Endothelial cell of umbilical vein (primary cell): ENCODE results near the gene MIER2. TPM values are rescaled to one million over a fixed set of nuclear protein-coding genes. Genes with fewer than 3 reads are reported as not detected.
"Not testable (repeated sequence)": the region's sequence is repeated elsewhere in the genome, so short reads cannot be mapped to it uniquely, and the experiment has no call there.

Experiments used
- BruUV-seq: library from RNA; stranded (reverse); fragments of 400-500 nt; replicated peaks from 2 replicates; lab custom pipeline; 2021; lab: Mats Ljungman, UMichigan
- CTCF ChIA-PET: fragments of 300-600, 350-600 bp; sonication (Branson Sonifier 250); formaldehyde crosslinking; loops from one replicate; lab custom pipeline; 2021; ENCODE audit warnings: antibody characterized with exemption, inconsistent platforms; lab: Charles Lee
- POLR2A ChIA-PET: fragments of 300-600, 350-600 bp; sonication (Branson Sonifier 250); formaldehyde crosslinking; loops from one replicate; lab custom pipeline; 2021; ENCODE audit warnings: antibody characterized with exemption, inconsistent platforms; lab: Charles Lee
- DNase-seq: peaks from one replicate; pipeline ENCODE4 v3.0.0-alpha.2; 2011; ENCODE audit warnings: low read depth, low spot score
- FAIRE-seq: peaks from 2 replicates; lab custom pipeline; 2011; peaks lifted over from hg19 to GRCh38; lab: Jason Lieb, UNC
- H2AFZ ChIP-seq: 2 replicates; pipeline ENCODE4 v1.6.0; 2012; ENCODE audit warnings: low read depth, low read length, control low read depth, inconsistent platforms
- H3K27ac ChIP-seq: 2 replicates; pipeline ENCODE4 v1.5.1; 2011; ENCODE audit warnings: low read depth, mild to moderate bottlenecking, control low read depth, low read length, moderate library complexity; ENCODE audit not compliant: insufficient read depth
- H3K27me3 ChIP-seq, 2 experiments: 2 replicates each; pipeline versions ENCODE4 v1.6.0 to v1.6.1; 2011; ENCODE audit warnings: low read length in 2 of 2, mixed read lengths in 1 of 2; ENCODE audit not compliant: control insufficient read depth in 2 of 2, insufficient read depth in 2 of 2
- H3K36me3 ChIP-seq, 2 experiments: 2 replicates in 1 of 2; 3 replicates in 1 of 2; pipeline ENCODE4 v1.5.1; 2011; ENCODE audit warnings: low read length in 2 of 2, mild to moderate bottlenecking in 1 of 2, moderate library complexity in 1 of 2; ENCODE audit not compliant: control insufficient read depth in 2 of 2, insufficient read depth in 2 of 2; ENCODE audit errors: extremely low read depth in 1 of 2
- H3K4me1 ChIP-seq: 3 replicates; pipeline ENCODE4 v1.5.1; 2011; ENCODE audit warnings: mild to moderate bottlenecking, low read length; ENCODE audit not compliant: control insufficient read depth, insufficient read depth; ENCODE audit errors: extremely low read depth
- H3K4me2 ChIP-seq: 2 replicates; pipeline ENCODE4 v1.6.1; 2011; ENCODE audit warnings: low read length, control low read depth, mixed read lengths; ENCODE audit not compliant: insufficient read depth
- H3K4me3 ChIP-seq, 3 experiments: fragments of 200-600 bp in 1 of 3; sonication (generic), shearing (Covaris generic) in 1 of 3; replicated peaks in 1 of 3; 2 replicates each; pipeline ENCODE4 v1.5.1; 2011 to 2016; ENCODE audit warnings: control low read depth in 3 of 3, low read length in 3 of 3, mild to moderate bottlenecking in 2 of 3, inconsistent platforms in 1 of 3, low read depth in 1 of 3, moderate library complexity in 1 of 3; ENCODE audit not compliant: insufficient read depth in 1 of 3
- H3K79me2 ChIP-seq: 2 replicates; pipeline ENCODE4 v1.6.0; 2012; ENCODE audit warnings: low read length, inconsistent platforms; ENCODE audit not compliant: control insufficient read depth, insufficient read depth
- H3K9ac ChIP-seq: replicated peaks from 2 replicates; pipeline ENCODE3; 2011; ENCODE audit warnings: low read length, control low read depth; ENCODE audit not compliant: insufficient read depth; ENCODE audit errors: extremely low read depth
- H3K9me1 ChIP-seq: replicated peaks from 3 replicates; pipeline ENCODE4 v1.6.0; 2011; ENCODE audit warnings: mild to moderate bottlenecking, low read length; ENCODE audit not compliant: control insufficient read depth, insufficient read depth; ENCODE audit errors: extremely low read depth
- H3K9me3 ChIP-seq: replicated peaks from 2 replicates; pipeline ENCODE4 v1.5.1; 2012; ENCODE audit warnings: low read length, inconsistent platforms; ENCODE audit not compliant: control insufficient read depth, insufficient read depth
- H4K20me1 ChIP-seq: replicated peaks from 2 replicates; pipeline ENCODE3; 2011; ENCODE audit warnings: mild to moderate bottlenecking, low read length; ENCODE audit not compliant: control insufficient read depth, insufficient read depth; ENCODE audit errors: extremely low read depth
- EZH2 ChIP-seq: IDR thresholded peaks from 2 replicates; pipeline ENCODE4 v1.6.1; 2012; ENCODE audit warnings: borderline replicate concordance, low read depth, mild to moderate bottlenecking, moderate library complexity, low read length, inconsistent platforms; ENCODE audit not compliant: severe bottlenecking
- FOS ChIP-seq: IDR thresholded peaks from 2 replicates; pipeline ENCODE4 v1.6.1; 2011; ENCODE audit warnings: mild to moderate bottlenecking, low read length, moderate library complexity, borderline replicate concordance; ENCODE audit not compliant: insufficient read depth
- GATA2 ChIP-seq: IDR thresholded peaks from 2 replicates; pipeline ENCODE4 v1.7.0; 2011; ENCODE audit warnings: low read depth, mild to moderate bottlenecking, moderate library complexity, mixed read lengths, low read length; ENCODE audit not compliant: insufficient read length, insufficient read depth
- JUN ChIP-seq: IDR thresholded peaks from 2 replicates; pipeline ENCODE4 v1.6.1; 2011; ENCODE audit warnings: borderline replicate concordance, low read depth; ENCODE audit not compliant: insufficient read length, insufficient read depth
- MYC ChIP-seq: IDR thresholded peaks from one replicate; pipeline ENCODE4 v1.6.1; 2011; ENCODE audit warnings: mild to moderate bottlenecking, low read depth, low read length
- POLR2A ChIP-seq: IDR thresholded peaks from 2 replicates; pipeline ENCODE4 v1.6.1; 2012; ENCODE audit warnings: low read depth, mild to moderate bottlenecking, control low read depth, low read length
- POLR2AphosphoS5 ChIP-seq: IDR thresholded peaks from 2 replicates; pipeline ENCODE4 v1.6.1; 2012; ENCODE audit warnings: low read depth, mild to moderate bottlenecking, control low read depth, low read length, moderate library complexity; ENCODE audit not compliant: insufficient read depth
- dilution Hi-C: fragments of 300-500 bp; cut with MboI; formaldehyde crosslinking; loops from one replicate; pipeline ENCODE4 v1.15.0; 2019; ENCODE audit warnings: low sequenced_read_pairs; ENCODE audit not compliant: extremely low pct_ligation_motif_present
- intact Hi-C: fragments of 100-400 bp; cut with micrococcal nuclease; formaldehyde crosslinking; loops from one replicate; pipeline ENCODE4 v1.10.0; 2022
- polyA plus RNA-seq, 4 experiments: library from polyadenylated mRNA; depleted of rRNA in 3 of 4; stranded (reverse) in 3 of 4; unstranded in 1 of 4; fragments of >200 nt; gene quantifications; 2 replicates each; pipeline versions ENCODE4 v1.2.1 to v1.2.3, GENCODE V29; 2011 to 2012; ENCODE audit warnings: missing spikeins in 1 of 4
- total RNA-seq: library from RNA; stranded (reverse); gene quantifications from 2 replicates; pipeline ENCODE4 v1.2.3, GENCODE V29; 2021
- TF ChIP-seq, protein P1 (sequence below): IDR thresholded peaks from 2 replicates; pipeline ENCODE4 v1.6.1; 2011; ENCODE audit not compliant: insufficient read depth, insufficient read length
- TF ChIP-seq, protein P2 (sequence below), 2 donors: IDR thresholded peaks; 1 replicate in 1 of 2; 2 replicates in 1 of 2; pipeline ENCODE4 v1.5.1; 2011; ENCODE audit warnings: low read length in 2 of 2, mild to moderate bottlenecking in 2 of 2, moderate library complexity in 2 of 2, control low read depth in 1 of 2, inconsistent platforms in 1 of 2, low read depth in 1 of 2; ENCODE audit not compliant: insufficient read depth in 1 of 2; ENCODE audit errors: extremely low read depth in 1 of 2

The MIER2 gene
- total and polyA plus RNA-seq, 2 donors (not counting 3 experiments of a cell fraction or from before 2014, with no cell fraction given): 20.3 to 44.9 TPM

DNA sequence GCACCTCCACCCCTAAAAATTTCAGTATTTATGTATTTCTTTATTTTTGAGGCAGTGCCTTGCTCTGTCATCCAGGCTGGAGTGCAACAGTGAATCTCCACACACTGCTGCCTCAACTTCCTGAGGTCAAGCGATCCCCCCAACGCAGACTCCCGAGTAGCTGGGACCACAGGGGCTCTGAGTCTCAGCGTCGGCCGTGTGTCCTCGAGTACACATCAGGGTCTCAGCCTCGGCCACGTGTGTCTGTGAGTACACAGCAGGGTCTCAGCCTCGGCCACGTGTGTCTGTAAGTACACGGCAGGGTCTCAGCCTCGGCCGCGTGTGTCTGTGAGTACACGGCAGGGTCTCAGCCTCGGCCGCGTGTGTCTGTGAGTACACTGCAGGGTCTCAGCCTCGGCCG, 43.2 kb upstream of the MIER2 start:
- FAIRE-seq: no peak
- H4K20me1 ChIP-seq: no peaks in the 10 kb centered on the region
- dilution Hi-C loops: no loop called here
- DNase-seq: no peak
- BruUV-seq: no TSS peak
- TF ChIP-seq FOS: no peak
- TF ChIP-seq MYC: no peak
- no peak for TF ChIP-seq GATA2
- TF ChIP-seq POLR2AphosphoS5: no peak
- TF ChIP-seq JUN: no peak
- TF ChIP-seq, protein P1, sequence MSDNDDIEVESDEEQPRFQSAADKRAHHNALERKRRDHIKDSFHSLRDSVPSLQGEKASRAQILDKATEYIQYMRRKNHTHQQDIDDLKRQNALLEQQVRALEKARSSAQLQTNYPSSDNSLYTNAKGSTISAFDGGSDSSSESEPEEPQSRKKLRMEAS: no peak
- TF ChIP-seq, protein P2, sequence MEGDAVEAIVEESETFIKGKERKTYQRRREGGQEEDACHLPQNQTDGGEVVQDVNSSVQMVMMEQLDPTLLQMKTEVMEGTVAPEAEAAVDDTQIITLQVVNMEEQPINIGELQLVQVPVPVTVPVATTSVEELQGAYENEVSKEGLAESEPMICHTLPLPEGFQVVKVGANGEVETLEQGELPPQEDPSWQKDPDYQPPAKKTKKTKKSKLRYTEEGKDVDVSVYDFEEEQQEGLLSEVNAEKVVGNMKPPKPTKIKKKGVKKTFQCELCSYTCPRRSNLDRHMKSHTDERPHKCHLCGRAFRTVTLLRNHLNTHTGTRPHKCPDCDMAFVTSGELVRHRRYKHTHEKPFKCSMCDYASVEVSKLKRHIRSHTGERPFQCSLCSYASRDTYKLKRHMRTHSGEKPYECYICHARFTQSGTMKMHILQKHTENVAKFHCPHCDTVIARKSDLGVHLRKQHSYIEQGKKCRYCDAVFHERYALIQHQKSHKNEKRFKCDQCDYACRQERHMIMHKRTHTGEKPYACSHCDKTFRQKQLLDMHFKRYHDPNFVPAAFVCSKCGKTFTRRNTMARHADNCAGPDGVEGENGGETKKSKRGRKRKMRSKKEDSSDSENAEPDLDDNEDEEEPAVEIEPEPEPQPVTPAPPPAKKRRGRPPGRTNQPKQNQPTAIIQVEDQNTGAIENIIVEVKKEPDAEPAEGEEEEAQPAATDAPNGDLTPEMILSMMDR (IDR thresholded peaks at IDR 0.05; ENCODE audit: extremely low read depth in 1 of 2, insufficient read depth in 1 of 2, low read depth in 1 of 2, low read length in 2 of 2): no peak
- TF ChIP-seq EZH2: no peak
- no peak for TF ChIP-seq POLR2A
- ChIA-PET POLR2A (no interaction called here), CTCF (no interaction called here)
- H3K27ac ChIP-seq: no peak overlapping the region
- no peaks in the 10 kb centered on the region for H3K79me2 ChIP-seq
- H2AFZ ChIP-seq: no peak overlapping the region
- no peak overlapping the region for H3K9ac ChIP-seq
- H3K9me3 ChIP-seq: no peaks in the 10 kb centered on the region
- H3K4me3 ChIP-seq: no peak overlapping the region
- H3K9me1 ChIP-seq: no peaks in the 10 kb centered on the region
- H3K27me3 ChIP-seq: peaks cover 2 to 14% of the 10 kb centered on the region in 2 experiments
- no peak overlapping the region for H3K4me2 ChIP-seq
- no peaks in the 10 kb centered on the region for H3K4me1 ChIP-seq
- H3K36me3 ChIP-seq: no peaks in the 10 kb centered on the region
- intact Hi-C loops: loop anchor here (10.0 kb wide), 1 partner anchor 97 kb away; no protein-coding TSS in a partner anchor

DNA sequence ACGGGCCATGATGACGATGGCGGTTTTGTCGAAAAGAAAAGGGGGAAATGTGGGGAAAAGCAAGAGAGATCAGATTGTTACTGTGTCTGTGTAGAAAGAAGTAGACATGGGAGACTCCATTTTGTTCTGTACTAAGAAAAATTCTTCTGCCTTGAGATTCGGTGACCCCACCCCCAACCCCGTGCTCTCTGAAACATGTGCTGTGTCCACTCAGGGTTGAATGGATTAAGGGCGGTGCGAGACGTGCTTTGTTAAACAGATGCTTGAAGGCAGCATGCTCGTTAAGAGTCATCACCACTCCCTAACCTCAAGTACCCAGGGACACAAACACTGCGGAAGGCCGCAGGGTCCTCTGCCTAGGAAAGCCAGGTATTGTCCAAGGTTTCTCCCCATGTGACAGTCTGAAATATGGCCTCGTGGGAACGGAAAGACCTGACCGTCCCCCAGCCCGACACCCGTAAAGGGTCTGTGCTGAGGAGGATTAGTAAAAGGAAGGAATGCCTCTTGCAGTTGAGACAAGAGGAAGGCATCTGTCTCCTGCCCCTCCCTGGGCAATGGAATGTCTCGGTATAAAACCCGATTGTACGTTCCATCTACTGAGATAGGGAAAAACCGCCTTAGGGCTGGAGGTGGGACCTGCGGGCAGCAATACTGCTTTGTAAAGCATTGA, 42.2 kb upstream of the MIER2 start:
- dilution Hi-C loops: not testable (repeated sequence)

More for the DNA sequence above, 42.2 kb upstream of the MIER2 start:
- POLR2A ChIA-PET, DNase-seq, H3K9ac ChIP-seq, H3K4me2 ChIP-seq, H3K9me1 ChIP-seq, H3K79me2 ChIP-seq, H3K4me1 ChIP-seq, H3K36me3 ChIP-seq, FAIRE-seq, BruUV-seq, H3K9me3 ChIP-seq, CTCF ChIA-PET, H4K20me1 ChIP-seq, H2AFZ ChIP-seq, H3K4me3 ChIP-seq, H3K27ac ChIP-seq: not testable (repeated sequence)
- intact Hi-C loops: loop anchor here (10.0 kb wide), 1 partner anchor 98 kb away; no protein-coding TSS in a partner anchor
- H3K27me3 ChIP-seq: peaks cover 2 to 15% of the 10 kb centered on the region in 2 experiments
